ENCODE results near the gene RBBP4.
"Not testable (repeated sequence)": the region's sequence is repeated elsewhere in the genome, so short reads cannot be mapped to it uniquely, and the experiment has no call there.

The RBBP4 gene

DNA sequence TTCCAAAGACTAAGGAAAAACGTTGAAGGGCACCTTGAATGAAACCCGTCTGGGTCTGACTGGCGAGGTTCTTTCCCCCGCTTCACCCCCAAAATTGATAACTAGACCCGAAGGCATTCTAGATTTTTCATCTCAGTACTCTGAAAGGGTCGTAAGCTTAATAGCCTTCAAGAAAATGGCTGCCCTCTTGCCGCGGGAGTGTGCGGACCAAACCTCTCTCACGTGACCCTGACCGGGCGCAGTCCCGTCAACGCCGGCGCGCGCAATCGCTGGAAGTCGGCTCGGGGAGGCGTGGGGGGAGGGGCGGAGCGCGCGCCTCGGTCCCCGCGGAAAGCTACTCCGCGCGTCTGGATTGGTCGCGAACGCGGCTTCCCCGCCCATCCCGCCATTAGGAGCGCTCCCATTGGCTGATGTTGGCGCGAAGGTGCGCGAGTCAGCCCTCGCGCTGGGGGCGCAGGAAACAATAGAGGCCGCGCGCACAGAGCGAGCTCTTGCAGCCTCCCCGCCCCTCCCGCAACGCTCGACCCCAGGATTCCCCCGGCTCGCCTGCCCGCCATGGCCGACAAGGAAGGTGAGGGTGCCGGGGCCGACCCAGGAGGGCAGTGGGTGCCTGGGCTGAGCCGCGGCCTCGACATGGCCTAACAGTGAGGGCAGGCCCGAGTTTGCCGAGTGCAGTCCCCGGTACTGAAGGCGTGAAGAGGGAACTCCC is at the start of gene RBBP4:
TSS of gene RBBP4 (plus strand) at position 457 of the 709 bp plus-strand sequence. CDS start at position 556, 99 bp downstream.
- peak; percentile 98 for DNase-seq

DNA sequence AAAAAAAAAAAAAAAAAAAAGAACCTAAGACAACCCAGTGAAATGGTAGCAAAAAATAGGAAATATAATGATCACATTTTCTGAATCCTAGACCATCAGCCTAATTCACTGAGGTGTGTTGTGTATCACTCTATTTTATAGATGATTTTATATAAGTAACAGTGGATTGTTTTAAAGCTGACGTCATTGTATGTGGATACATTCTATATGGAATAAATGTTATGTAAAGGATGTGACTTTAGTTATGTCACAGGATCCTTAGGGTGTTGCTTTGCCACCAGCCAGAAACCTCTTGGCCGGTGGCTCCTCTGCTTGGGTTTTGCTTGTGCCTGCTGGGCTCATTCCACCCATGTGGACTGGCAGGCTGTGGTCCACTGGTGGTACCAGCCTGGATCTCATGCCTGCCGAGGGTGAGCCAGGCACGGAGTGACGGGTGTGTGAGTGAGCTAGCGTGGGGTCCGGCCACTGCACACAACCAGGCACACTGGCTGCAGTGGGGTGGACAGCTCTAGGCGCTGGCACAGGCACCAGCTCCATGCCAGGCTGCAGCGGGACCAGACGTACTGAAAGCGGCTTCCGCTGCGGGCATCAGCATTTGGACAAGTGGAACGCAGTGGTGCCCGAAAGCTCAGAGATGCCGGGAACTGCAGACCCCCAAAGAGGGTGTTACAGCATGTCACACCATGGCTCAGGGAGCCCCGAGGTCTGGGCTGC is 45.1 kb upstream of the RBBP4 start:
- DNase-seq: no peak

DNA sequence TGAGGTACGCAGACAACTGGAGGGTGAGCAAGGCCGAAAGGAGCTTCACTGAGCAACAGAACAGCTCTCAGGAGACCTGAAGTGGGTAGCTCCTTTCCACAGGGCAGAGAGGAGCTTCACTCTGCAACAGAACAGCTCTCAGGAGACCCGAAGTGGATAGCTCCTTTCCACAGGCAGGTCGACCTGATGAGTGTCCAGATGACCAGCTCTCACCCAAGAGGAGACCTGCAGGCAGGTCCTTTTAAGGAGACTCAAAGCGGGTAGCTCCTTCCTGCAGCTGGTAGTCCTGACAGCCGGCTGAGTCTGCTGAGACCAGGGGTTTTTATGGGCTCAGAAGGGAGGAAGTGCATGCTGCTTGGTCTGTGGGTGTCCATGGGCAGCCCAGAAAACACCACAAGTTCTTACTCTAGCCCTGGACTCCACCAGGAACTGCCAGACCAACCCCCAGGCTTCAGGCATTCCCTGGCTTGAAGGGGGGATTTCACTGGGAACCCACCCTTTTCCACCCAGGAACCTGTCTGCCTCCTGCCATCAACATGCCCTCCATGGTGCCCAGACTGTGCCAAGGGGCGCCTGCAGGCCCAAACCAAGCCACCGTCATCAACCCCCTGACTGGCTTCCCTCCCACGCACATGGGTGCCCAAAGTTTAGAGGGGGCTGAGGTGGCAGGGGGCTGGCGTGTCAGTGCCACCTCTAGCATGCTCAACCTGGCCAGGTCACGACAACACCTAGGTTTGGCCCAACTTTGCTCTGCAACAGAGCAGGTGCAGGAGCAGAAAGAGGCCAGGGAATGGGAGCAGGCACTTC is 44.2 kb upstream of the RBBP4 start:
- DNase-seq: no peak

DNA sequence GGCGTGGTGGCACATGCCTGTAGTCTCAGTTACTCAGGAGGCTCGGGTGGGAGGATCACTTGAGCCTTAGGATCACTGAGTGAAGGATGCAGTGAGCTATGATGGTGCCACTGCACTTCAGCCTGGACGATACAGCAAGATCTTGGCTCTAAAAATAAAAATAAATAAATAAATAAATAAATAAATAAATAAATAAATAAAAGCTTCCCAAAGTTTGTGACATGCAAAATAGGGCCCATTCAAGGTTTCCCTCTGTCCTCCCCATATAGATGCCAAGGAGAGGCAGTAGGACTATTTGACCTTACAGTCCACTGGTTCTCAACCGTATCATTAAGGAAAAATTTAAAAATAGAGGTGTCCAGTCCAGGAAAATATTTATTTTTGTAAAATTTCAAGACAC is 41.8 kb upstream of the RBBP4 start:
- DNase-seq: no peak

DNA sequence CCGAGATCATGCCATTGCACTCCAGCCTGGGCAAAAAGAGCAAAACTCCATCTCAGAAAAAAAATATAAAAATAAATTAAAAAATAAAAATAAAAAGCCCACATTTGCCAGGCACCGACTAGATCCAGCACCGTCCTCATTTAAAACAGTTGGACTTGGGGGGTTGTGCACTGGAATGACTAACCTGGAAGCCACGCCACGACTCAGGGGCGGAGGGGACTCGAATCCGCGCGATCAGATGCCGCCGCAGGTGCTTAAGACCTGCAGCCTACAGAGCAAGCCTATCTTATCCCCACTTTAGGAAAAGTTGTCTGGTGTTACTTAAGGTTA is 39.2 kb upstream of the RBBP4 start:
- no peak for DNase-seq

DNA sequence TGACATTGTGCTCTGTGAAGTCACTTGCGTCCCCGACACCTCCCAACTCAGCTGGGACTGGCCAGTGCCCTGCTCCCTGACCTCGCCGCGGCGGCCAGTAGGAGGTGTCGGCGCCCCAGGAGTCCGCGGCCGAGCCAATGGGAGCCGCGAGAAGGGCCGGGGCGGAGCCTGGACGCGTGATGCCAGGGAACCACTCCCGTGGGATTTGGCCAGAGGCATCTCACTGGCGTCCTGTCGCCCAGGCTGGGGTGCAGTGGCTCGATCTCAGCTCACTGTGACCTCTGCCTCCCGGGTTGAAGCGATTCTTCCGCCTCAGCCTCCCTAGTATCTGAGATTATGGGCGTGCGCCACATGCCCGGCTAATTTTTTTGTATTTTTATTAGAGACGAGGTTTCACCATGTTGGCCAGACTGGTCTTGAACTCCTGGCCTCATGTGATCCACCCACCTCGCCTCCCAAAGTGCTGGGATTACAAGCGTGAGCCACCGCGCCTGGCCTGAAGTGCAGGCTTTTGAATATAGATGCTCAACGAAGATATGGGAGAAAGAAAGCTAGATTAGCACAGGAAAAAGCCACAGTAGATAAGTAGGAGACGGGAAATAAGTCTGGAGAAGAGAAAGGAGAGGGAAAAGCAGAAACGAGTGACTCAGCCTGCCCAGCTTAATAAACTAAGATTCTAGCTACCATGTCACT is 38.7 kb upstream of the RBBP4 start:
- DNase-seq: peak; percentile 90

DNA sequence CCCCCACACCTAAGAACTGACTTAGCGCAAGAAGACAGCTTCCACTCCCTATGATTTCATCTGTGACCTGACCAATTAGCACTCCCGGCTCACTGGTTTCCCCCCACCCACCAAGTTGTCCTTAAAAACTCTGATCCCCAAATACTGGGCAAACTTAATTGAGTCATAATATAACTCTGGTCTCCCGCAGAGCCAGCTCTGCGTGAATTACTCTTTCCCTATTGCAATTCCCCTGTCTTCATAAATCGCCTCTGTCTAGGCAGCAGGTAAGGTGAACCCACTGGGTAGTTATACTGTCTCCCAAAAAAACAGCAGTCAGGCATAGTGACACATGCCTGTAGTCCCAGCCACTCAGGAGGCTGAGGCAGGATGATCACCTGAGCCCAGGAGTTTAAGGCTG is 37.5 kb upstream of the RBBP4 start:
- DNase-seq: no peak

DNA sequence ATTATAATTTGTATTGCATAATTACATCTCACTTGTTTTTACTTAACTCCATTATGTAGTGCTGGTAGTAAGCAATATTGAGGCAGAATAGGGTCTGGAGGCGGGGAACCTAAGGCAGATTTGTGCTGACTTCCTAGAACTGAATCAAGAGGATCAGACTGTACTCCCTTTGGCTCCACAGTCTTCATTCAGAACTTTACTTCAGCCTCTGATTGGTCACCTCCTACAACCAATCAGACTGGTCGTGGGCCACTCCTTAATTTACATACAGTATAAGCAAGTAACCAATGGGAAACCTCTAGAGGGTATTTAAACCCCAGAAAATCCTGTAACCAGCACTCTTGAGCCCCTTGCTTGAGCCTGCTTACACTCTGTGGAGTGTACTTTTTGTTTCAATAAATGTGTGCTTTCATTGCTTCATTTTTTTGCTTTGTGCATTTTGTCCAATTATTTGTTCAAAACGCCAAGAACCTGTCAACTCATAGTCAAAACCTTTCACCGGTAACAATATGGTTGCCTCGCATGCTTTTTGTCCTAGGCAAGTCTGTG is 32.3 kb upstream of the RBBP4 start:
- peak; percentile 64 for DNase-seq

DNA sequence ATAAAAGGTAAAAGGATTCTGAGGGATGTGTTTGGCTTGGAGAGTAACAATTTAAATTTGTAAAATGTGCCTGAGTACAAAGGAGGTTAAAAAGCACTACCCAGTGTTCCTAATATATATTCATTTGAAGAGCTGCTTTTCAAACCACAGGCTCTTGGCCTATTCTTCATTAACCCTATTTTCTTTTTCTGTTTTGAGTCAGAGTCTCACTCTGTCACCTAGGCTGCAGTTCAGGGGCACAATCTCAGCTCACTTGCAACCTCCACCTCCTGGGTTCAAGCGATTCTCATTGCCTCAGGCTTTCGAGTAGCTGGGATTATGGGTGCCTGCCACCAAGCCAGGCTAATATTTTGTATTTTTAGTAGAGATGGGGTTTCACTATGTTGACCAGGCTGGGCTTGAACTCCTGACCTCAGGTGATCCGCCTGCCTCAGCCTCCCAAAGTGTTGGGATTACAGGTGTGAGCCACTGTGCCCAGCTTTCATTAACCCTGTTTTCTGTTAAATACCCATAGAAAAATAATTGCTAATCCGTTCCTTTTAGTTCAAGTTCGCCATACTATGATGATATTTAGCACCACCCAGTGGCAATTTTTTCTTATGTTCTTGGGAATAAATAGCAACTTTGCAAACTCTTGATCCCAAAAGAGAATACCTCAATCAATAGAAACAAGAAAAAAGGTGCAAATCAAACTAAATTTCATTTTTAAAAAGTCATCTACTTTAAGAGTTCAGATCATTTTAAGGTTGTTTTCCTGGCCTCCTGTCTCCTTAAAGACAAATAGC is 31.1 kb upstream of the RBBP4 start:
- DNase-seq: peak; percentile 69

DNA sequence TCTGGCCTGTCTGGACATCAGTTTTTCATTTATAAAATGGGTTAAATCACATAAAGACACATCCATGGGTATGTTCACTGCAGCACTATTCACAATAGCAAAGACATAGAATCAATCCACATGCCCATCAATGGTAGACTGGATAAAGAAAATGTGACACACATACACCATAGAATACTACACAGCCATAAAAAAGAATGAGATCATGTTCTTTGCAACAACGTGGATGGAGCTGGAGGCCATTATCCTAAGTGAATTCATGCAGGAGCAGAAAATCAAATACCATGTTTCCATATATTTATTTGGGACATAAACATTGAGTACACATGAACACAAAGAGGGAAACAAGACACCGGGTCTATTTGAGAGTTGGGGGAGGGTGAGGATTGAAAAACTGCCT is 28.8 kb upstream of the RBBP4 start:
- DNase-seq: no peak

DNA sequence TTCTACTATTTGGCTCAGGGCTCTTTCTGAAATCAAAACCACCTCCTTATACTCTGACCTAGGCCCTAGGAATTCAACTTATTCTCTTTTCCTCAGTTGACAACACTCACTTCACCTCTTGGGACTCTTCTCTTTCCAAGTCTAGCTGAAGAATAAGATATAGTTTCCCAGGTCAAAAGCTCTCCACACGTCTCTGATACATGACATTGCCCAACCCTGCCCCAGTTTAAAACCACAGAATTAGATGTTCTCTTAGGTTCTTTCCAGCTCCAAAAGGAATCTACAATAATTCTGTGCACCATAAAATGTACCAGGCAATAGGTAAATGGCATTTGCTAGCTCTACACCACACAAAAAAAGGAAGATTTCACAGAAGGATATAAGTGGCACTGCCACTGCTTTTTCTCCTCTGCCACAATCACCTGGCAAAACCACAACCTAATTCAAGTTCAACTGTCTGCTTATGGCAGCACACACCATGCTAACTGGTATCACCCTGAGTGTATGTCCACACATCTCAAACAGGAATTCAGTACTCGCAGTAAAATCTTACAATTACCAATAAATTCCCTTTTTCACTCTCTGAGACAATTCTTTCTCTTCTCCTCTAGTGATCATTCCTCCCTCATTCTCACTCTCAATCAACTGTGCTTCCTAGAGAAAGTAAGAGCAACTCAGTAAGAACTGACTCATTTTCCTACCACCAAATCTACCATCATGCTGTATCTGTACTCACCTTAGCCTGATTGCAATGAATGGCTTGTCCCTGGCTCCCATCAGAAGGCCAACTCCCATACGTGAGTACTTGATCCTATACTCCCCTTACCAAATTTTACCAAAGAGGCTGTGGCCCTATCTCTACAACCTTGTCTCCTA is 28.0 kb upstream of the RBBP4 start:
- DNase-seq: peak; percentile 26

DNA sequence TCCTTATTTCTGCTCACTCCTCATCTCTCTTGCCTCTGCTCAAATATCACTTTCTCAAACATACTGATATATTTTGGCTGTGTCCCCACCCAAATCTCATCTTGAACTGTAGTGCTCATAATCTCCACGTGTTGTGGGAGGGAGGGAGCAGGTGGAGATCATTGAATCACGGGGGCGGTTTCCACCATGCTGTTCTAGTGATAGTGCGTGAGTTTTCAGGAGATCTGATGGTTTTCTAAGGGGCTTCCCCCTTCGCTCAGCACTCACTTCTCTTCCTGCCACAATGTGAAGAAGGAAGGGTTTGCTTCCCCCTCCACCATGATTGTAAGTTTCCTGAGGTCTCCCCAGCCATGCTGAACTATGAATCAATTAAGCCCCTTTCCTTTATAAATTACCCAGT is 27.2 kb upstream of the RBBP4 start:
- peak; percentile 34 for DNase-seq

DNA sequence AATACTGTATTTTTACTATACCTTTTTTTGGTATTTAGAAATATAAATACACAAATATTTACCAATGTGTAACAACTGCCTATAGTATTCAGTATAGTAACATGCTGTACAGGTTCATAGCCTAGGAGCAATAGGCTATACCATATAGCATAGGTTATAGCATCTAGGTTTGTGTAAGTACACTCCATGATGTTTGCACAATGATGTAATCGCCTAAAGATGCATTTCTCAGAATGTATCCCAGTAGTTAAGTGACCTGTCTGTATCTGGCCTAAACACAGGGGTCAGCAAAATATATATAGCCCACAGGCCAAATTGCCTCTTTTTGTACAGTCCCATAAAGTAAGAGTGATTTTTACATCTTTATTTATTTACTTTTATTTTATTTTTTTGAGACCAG is 24.8 kb upstream of the RBBP4 start:
- no peak for DNase-seq

DNA sequence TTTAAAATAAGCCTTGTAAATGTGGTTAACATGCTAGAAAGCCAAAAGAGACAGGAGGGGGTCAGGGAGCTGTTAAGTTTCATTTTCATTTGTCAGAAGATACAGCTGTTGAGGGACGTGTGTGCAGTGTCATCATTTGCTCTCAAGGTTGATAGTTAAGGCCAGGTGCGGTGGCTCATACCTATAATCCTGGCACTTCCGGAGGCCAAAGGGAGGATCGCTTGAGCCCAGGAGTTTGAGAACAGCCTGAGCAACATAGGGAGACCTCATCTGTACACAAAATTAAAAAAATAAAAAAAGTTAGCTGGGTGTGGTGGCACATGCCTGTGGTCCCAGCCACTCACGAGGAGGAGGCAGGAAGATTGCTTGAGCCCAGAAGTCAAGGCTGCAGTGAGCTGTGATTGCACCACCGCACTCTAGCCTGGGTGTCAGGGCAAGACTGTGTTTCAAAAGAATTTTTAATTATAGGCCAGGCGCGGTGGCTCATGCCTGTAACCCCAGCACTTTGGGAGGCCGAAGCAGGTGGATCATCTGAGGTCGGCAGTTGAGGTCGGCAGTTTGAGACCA is 23.3 kb upstream of the RBBP4 start:
- no peak for DNase-seq

DNA sequence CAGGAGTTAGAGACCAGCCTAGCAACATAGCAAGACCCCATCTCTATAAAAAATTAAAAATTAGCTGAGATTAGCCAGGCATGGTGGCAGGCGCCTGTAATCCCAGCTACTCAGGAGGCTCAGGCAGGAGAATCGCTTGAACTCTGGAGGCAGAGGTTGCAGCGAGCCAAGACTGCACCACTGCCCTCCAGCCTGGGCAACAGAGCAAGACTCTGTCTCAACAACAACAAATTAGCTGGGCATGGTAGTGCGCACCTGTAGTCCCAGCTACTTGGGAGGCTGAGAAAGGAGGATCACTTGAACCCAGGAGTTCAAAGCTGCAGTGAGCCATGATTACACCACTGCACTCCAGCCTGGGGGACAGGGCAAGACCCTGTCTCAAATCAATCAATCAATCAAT is 20.8 kb upstream of the RBBP4 start:
- DNase-seq: not testable (repeated sequence)

DNA sequence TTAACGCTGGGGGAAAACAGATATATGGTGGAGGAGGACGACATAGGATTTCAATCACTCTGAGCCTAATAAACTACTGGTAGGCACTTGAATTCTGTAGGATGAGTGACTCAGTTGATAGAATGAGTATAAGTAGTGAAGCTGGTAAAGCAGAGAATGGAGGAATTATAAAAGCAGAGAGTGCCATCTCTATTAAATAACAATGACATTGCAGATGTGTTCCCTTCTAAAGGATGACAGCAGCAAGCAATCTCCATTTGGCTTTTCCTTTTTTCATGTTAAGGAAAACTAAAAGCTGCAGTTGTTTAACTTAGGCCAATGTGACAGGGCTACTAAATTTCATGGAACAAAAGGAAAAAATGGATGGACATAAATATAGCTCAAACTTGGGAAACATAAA is 18.2 kb upstream of the RBBP4 start:
- DNase-seq: no peak

DNA sequence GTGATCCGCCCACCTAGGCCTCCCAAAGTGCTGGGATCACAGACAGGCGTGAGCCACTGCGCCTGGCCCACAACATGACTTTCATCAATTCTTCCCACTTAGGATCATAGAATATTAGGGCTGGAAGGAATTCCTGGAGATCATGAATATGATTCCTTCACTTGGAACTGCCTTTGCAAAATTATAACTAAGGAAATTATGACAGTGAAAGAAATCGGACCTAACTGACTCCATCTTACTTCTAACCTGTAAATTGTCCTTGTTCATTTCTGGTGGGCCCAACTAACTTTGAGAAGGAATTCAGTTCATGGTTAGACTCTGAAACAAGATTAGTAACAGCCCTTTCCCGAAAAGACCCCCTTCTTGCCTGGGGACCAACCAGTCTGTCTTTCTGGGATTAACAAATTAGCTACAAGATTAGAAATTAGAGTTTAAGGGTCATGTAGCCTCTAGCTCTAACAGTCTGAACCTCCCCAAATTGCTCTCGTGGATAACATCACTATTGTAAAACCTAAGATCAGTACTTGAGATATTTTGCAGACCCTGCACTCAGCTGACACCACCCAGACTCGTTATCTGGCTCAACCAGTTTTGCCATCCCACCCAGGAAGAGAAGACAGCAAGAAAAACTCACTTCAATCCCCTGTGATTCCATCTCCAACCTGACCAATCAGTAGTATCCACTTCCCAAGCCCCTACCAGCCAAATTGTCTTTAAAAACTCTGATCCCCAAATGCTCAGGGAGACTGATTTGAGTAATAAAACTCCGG is 15.3 kb upstream of the RBBP4 start:
- no peak for DNase-seq

DNA sequence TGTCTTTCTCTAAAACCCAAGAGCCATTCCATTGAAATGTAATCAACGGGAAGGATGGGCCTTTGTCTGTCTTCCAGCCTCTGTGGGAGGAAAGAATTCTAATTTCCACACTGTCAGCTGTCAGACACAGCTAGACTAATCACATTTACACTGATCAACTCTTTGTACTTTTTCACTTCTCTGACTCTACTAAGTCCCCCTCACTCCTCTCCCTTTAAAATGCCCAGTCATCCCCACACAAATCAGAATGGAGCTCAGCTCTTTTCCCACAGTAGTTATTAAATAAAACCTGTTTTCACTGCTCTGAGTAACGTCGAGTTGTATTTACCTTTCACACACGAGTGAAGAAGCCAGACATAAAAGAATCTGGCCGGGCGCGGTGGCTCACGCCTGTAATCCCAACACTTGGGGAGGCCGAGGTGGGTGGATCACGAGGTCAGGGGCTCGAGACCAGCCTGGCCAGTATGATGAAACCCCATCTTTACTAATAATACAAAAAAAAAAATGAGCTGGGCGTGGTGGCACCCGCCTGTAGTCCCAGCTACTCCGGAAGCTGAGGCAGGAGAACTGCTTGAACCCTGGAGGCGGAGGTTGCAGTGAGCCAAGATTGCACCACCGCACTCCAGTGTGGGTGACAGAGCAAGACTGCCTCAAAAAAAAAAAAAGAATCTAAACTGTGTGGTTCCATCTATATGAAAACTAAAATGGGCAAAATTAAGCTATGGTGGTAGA is 13.9 kb upstream of the RBBP4 start:
- DNase-seq: no peak

DNA sequence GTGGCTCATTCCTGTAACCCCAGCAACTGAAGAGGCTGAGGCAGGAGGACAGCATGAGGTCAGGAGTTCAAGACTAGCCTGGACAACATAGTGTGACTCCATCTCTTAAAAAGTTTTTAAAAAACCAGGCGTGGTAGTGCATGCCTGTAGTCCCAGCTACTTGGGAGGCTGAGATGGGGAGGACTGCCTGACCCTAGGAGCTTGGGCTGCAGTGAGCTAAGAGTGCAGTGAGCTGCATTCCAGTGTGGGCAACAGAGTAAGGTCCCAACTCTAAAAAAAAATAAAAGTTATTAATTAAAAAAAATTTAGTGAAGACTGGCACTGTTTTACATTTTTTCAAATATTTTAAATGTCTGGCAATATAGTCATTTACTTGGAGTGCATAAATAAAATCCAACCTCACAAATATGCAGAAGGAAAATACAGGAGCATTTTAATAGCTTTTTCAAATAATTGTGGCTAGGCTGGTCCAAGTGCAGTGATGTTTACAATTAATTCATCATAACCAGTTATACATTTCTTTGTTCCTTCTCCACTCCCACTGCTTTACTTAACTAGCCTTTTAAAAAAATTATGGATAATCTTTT is 11.4 kb upstream of the RBBP4 start:
- no peak for DNase-seq
